Right lobe of liver (tissue), 4 donors: Measurements from ENCODE around the gene OPALIN.

ENCODE experiments used
- CTCF ChIP-seq, 4 donors: fragments of 200-600 bp in 3 of 4; fragments of 450-650 bp in 1 of 4; IDR thresholded peaks; one replicate each; pipeline versions ENCODE4 v1.5.1 to v1.8.0; 2016 to 2022; ENCODE audit warnings: antibody characterized with exemption in 4 of 4, mild to moderate bottlenecking in 2 of 4
- POLR2A ChIP-seq: fragments of 450-650 bp; IDR thresholded peaks from one replicate; pipeline ENCODE4 v1.6.1; 2017; ENCODE audit warnings: antibody characterized with exemption, mild to moderate bottlenecking
- donor health status: DM: no; HTN: no; CAD: no.
- donor health status: DM: no; HTN: no; CAD: no.
- donor health status: DM: no; HTN: yes; CAD: no.

DNA sequence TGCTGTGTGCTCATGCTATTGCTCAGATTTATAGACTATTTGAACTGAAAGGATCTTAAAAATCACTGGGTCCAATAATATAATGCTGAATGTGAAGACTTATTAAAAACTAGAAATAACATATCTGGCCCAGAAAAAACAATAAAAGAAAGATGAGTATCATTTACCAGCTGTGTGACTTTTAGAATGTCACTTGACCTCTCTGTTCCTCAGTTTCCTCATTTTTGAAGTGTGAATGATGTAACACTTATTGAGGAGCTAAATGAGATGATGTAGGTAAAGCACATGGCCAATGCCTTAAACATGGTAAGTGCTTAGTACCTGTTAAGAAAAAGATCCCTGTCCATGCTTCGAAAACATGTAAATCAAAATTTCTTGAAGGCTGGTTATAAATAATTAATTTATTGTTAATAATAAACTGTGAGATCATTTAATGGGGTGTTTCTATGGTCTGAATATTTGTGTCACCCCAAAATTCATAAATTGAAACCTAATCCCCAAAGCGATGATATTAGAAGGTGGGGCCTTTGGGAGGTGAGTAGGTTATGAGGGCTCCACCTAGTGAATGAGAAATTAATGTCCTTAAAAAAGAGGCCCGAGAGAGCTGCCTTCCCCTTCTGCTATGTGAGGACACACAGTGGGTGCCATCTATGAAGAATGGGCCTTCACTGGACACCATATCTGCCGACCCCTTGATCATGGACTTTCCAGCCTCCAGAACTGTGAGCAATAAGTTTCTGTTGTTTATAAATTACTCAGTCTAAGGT lies 41.6 kb downstream of the OPALIN start:
- TF ChIP-seq CTCF (IDR thresholded peaks at IDR 0.05) (no peak), POLR2A (no peak)
